Stimulated activated memory B cell treated with anti-CD40 and anti-IgM and Interleukin-4, amounts not matched to agents 10 μg/mL and 1 μg/mL and 100 μg/mL, for 72 hours (primary cell): ENCODE data around the gene KIAA1328.
"Not testable (repeated sequence)": the region's sequence is repeated elsewhere in the genome, so short reads cannot be mapped to it uniquely, and the experiment has no call there.

Experiments
- ATAC-seq: fragments of 150-1000 bp; cut with Tn5 transposase; 2 replicates; pipeline ENCODE4 v1.10.0; 2021
- H3K27ac Mint-ChIP-seq: one replicate; pipeline ENCODE4 v1.8.0; 2022; ENCODE audit warnings: mild to moderate bottlenecking, mixed read lengths
- H3K27me3 Mint-ChIP-seq: one replicate; pipeline ENCODE4 v1.8.0; 2022; ENCODE audit warnings: mixed read lengths
- H3K36me3 Mint-ChIP-seq: one replicate; pipeline ENCODE4 v1.8.0; 2022; ENCODE audit warnings: mixed read lengths
- H3K4me1 Mint-ChIP-seq: one replicate; pipeline ENCODE4 v1.8.0; 2022; ENCODE audit warnings: mixed read lengths
- H3K4me3 Mint-ChIP-seq: one replicate; pipeline ENCODE4 v1.8.0; 2022; ENCODE audit warnings: mild to moderate bottlenecking, moderate library complexity, mixed read lengths
- H3K9me3 Mint-ChIP-seq: one replicate; pipeline ENCODE4 v1.8.0; 2022; ENCODE audit warnings: mixed read lengths

Gene KIAA1328

GRCh38 chr18:36888778-36889177 is 59.9 kb downstream of the KIAA1328 start:
- Mint-ChIP-seq H3K9me3 (no peaks in the 10 kb centered on the region), H3K27ac (no peak overlapping the region), H3K27me3 (no peaks in the 10 kb centered on the region), H3K4me1 (peaks cover 6% of the 10 kb centered on the region), H3K36me3 (peaks cover 33% of the 10 kb centered on the region), H3K4me3 (no peak overlapping the region)
- no peak for ATAC-seq

- no peak for ATAC-seq
- Mint-ChIP-seq H3K27me3 (no peaks in the 10 kb centered on the region), H3K9me3 (no peaks in the 10 kb centered on the region), H3K36me3 (peaks cover 36% of the 10 kb centered on the region), H3K4me1 (peaks cover 6% of the 10 kb centered on the region), H3K27ac (no peak overlapping the region), H3K4me3 (no peak overlapping the region)
Observed at GRCh38 chr18:36889321-36889720, 60.4 kb downstream of the KIAA1328 start.

GRCh38 chr18:36889742-36890141 is 60.8 kb downstream of the KIAA1328 start:
- Mint-ChIP-seq H3K9me3 (no peaks in the 10 kb centered on the region), H3K4me1 (peaks cover 6% of the 10 kb centered on the region)

GRCh38 chr18:36890598-36890997 is 61.7 kb downstream of the KIAA1328 start:
- Mint-ChIP-seq H3K27ac (no peak overlapping the region), H3K36me3 (peaks cover 38% of the 10 kb centered on the region), H3K27me3 (no peaks in the 10 kb centered on the region), H3K9me3 (no peaks in the 10 kb centered on the region), H3K4me3 (no peak overlapping the region), H3K4me1 (peaks cover 6% of the 10 kb centered on the region)
- ATAC-seq, result no peak

More at GRCh38 chr18:36889742-36890141, 60.8 kb downstream of the KIAA1328 start:
- Mint-ChIP-seq H3K27me3 (no peaks in the 10 kb centered on the region), H3K27ac (no peak overlapping the region), H3K4me3 (no peak overlapping the region), H3K36me3 (peaks cover 38% of the 10 kb centered on the region)
- no peak for ATAC-seq

- Mint-ChIP-seq H3K4me1 (peaks cover 6% of the 10 kb centered on the region), H3K9me3 (no peaks in the 10 kb centered on the region), H3K27me3 (no peaks in the 10 kb centered on the region), H3K27ac (no peak overlapping the region), H3K36me3 (peaks cover 21% of the 10 kb centered on the region), H3K4me3 (no peak overlapping the region)
- no peak for ATAC-seq
Observed at GRCh38 chr18:36893227-36893626, 64.3 kb downstream of the KIAA1328 start.

GRCh38 chr18:36895606-36896005 is 66.7 kb downstream of the KIAA1328 start:
- H3K27ac Mint-ChIP-seq, result no peak overlapping the region
- ATAC-seq, result no peak
- H3K9me3 Mint-ChIP-seq, result no peaks in the 10 kb centered on the region
- H3K4me1 Mint-ChIP-seq, result no peaks in the 10 kb centered on the region
- H3K27me3 Mint-ChIP-seq, result no peaks in the 10 kb centered on the region
- peaks cover 29% of the 10 kb centered on the region for H3K36me3 Mint-ChIP-seq
- no peak overlapping the region for H3K4me3 Mint-ChIP-seq

GRCh38 chr18:36897253-36897652 is 68.3 kb downstream of the KIAA1328 start:
- Mint-ChIP-seq H3K4me3 (no peak overlapping the region), H3K27ac (no peak overlapping the region), H3K9me3 (no peaks in the 10 kb centered on the region), H3K27me3 (no peaks in the 10 kb centered on the region), H3K36me3 (peaks cover 25% of the 10 kb centered on the region), H3K4me1 (no peaks in the 10 kb centered on the region)
- ATAC-seq, result no peak

- Mint-ChIP-seq H3K4me1 (no peaks in the 10 kb centered on the region), H3K9me3 (no peaks in the 10 kb centered on the region), H3K36me3 (peaks cover 22% of the 10 kb centered on the region), H3K4me3 (no peak overlapping the region), H3K27me3 (no peaks in the 10 kb centered on the region), H3K27ac (no peak overlapping the region)
- ATAC-seq, result no peak
Observed at GRCh38 chr18:36899289-36899688, 70.4 kb downstream of the KIAA1328 start.

GRCh38 chr18:36900466-36900865 is 71.5 kb downstream of the KIAA1328 start:
- no peak overlapping the region for H3K27ac Mint-ChIP-seq
- H3K36me3 Mint-ChIP-seq, result peaks cover 17% of the 10 kb centered on the region
- H3K4me1 Mint-ChIP-seq, result no peaks in the 10 kb centered on the region
- H3K27me3 Mint-ChIP-seq, result no peaks in the 10 kb centered on the region
- no peaks in the 10 kb centered on the region for H3K9me3 Mint-ChIP-seq
- H3K4me3 Mint-ChIP-seq, result no peak overlapping the region
- no peak for ATAC-seq

GRCh38 chr18:36901277-36901701 is 72.4 kb downstream of the KIAA1328 start:
- Mint-ChIP-seq H3K36me3 (peaks cover 25% of the 10 kb centered on the region), H3K27ac (no peak overlapping the region), H3K27me3 (no peaks in the 10 kb centered on the region), H3K9me3 (no peaks in the 10 kb centered on the region), H3K4me1 (no peaks in the 10 kb centered on the region), H3K4me3 (no peak overlapping the region)
- ATAC-seq, result no peak

- H3K4me3 Mint-ChIP-seq, result no peak overlapping the region
- no peak overlapping the region for H3K27ac Mint-ChIP-seq
- H3K4me1 Mint-ChIP-seq, result no peaks in the 10 kb centered on the region
- H3K27me3 Mint-ChIP-seq, result no peaks in the 10 kb centered on the region
- no peaks in the 10 kb centered on the region for H3K9me3 Mint-ChIP-seq
- no peak for ATAC-seq
- H3K36me3 Mint-ChIP-seq, result peaks cover 21% of the 10 kb centered on the region
Observed at GRCh38 chr18:36903215-36903928, 74.4 kb downstream of the KIAA1328 start.

- Mint-ChIP-seq H3K4me3 (no peak overlapping the region), H3K36me3 (peaks cover 25% of the 10 kb centered on the region), H3K4me1 (no peaks in the 10 kb centered on the region), H3K27me3 (no peaks in the 10 kb centered on the region), H3K27ac (no peak overlapping the region), H3K9me3 (peaks cover 2% of the 10 kb centered on the region)
- no peak for ATAC-seq
Observed at GRCh38 chr18:36905571-36905970, 76.6 kb downstream of the KIAA1328 start.

- not testable (repeated sequence) for H3K27me3 Mint-ChIP-seq, H3K4me3 Mint-ChIP-seq, H3K9me3 Mint-ChIP-seq, ATAC-seq, H3K27ac Mint-ChIP-seq
- H3K4me1 Mint-ChIP-seq, result peaks cover 11% of the 10 kb centered on the region
- H3K36me3 Mint-ChIP-seq, result peaks cover 40% of the 10 kb centered on the region
Observed at GRCh38 chr18:36909282-36909681, 80.4 kb downstream of the KIAA1328 start.

- H3K9me3 Mint-ChIP-seq, result peaks cover 3% of the 10 kb centered on the region
Observed at GRCh38 chr18:36912887-36913286, 84.0 kb downstream of the KIAA1328 start.

GRCh38 chr18:36917907-36918306 is 89.0 kb downstream of the KIAA1328 start:
- Mint-ChIP-seq H3K27ac (peak overlapping the region; percentile 59), H3K9me3 (peaks cover 4% of the 10 kb centered on the region), H3K27me3 (no peaks in the 10 kb centered on the region), H3K4me3 (no peak overlapping the region), H3K4me1 (peaks cover 10% of the 10 kb centered on the region), H3K36me3 (peaks cover 29% of the 10 kb centered on the region)
- no peak for ATAC-seq

More at GRCh38 chr18:36912887-36913286, 84.0 kb downstream of the KIAA1328 start:
- Mint-ChIP-seq H3K27me3 (no peaks in the 10 kb centered on the region), H3K4me1 (peaks cover 16% of the 10 kb centered on the region), H3K27ac (peak overlapping the region; percentile 1), H3K4me3 (no peak overlapping the region), H3K36me3 (peaks cover 31% of the 10 kb centered on the region)
- no peak for ATAC-seq

- H3K9me3 Mint-ChIP-seq, result no peaks in the 10 kb centered on the region
- peaks cover 6% of the 10 kb centered on the region for H3K4me1 Mint-ChIP-seq
- H3K27ac Mint-ChIP-seq, result no peak overlapping the region
- H3K27me3 Mint-ChIP-seq, result no peaks in the 10 kb centered on the region
- peaks cover 39% of the 10 kb centered on the region for H3K36me3 Mint-ChIP-seq
- ATAC-seq, result no peak
- no peak overlapping the region for H3K4me3 Mint-ChIP-seq
Observed at GRCh38 chr18:36929601-36930000, 100.7 kb downstream of the KIAA1328 start.
